Measurements from ENCODE around the gene TLNRD1. TPM values are rescaled to one million over a fixed set of nuclear protein-coding genes. Genes with fewer than 3 reads are reported as not detected.

The TLNRD1 gene
- total and polyA plus RNA-seq, 7 donors = 0.65 to 5.1 (median 2.6) TPM

DNA sequence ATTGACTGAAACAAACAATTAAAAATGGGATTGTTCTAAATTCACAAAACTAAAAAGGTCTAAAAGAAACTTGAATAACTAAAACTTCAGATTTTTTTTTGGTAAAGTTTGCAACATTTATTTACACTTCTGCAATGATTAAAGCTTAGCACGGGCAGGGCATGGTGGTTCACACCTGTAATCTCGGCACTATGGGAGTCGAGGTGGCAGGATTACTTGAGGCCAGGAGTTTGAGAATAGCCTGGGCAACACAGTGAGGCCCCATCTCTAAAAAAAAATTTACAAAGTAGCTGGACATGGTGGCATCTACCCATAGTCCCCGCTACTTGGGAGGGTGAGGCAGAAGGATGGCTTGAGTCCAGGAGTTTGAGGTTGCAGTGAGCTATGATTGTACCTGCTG, 31.6 kb downstream of the TLNRD1 start:
- 88 to 93% (median 89%) methylated on average over 4 of the region's 4 CpGs for WGBS, 3 donors
- ATAC-seq = no peak
- H3K27ac ChIP-seq = no peak overlapping the region

DNA sequence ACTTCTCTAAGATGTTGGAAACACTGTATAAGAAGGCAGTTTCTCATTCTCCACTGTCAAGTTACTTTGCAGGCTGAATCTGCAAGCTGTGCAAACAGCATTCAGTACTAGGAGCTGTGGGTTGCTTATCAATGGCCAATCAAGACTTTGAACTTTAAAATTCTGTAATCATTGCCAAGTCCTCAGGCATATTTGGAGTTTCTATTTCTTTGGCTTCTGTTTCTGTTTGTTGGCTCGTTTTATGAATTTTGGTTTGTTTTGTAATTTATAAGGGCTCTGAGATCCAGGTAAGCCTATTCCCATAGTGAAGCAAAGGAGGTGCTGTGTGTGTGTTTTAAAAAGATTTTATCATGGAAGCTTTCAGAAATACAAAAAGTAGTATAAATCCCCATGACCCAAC, 32.1 kb downstream of the TLNRD1 start:
- no peaks in the 10 kb centered on the region for H3K9me3 ChIP-seq
- H3K4me3 ChIP-seq = no peak overlapping the region
- H3K4me1 ChIP-seq = no peaks in the 10 kb centered on the region
- H3K36me3 ChIP-seq (ENCODE audit: insufficient read depth in 1 of 2, low read depth in 1 of 2) = no peaks in the 10 kb centered on the region
- intact Hi-C loops (cut with DNase I) = no loop called here
- WGBS, 3 donors = 39 to 52% (median 39%) methylated on average over 1 of the region's 1 CpG
- no peak overlapping the region for H3K27ac ChIP-seq
- ATAC-seq (no peak), DNase-seq (no peak)
- no peaks in the 10 kb centered on the region for H3K27me3 ChIP-seq (ENCODE audit: insufficient read depth in 3 of 3, low read length in 2 of 3)
- TF ChIP-seq, protein P1, sequence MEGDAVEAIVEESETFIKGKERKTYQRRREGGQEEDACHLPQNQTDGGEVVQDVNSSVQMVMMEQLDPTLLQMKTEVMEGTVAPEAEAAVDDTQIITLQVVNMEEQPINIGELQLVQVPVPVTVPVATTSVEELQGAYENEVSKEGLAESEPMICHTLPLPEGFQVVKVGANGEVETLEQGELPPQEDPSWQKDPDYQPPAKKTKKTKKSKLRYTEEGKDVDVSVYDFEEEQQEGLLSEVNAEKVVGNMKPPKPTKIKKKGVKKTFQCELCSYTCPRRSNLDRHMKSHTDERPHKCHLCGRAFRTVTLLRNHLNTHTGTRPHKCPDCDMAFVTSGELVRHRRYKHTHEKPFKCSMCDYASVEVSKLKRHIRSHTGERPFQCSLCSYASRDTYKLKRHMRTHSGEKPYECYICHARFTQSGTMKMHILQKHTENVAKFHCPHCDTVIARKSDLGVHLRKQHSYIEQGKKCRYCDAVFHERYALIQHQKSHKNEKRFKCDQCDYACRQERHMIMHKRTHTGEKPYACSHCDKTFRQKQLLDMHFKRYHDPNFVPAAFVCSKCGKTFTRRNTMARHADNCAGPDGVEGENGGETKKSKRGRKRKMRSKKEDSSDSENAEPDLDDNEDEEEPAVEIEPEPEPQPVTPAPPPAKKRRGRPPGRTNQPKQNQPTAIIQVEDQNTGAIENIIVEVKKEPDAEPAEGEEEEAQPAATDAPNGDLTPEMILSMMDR (IDR thresholded peaks at IDR 0.05) = no peak

More for the DNA sequence above, 31.6 kb downstream of the TLNRD1 start:
- DNase-seq = no peak
- TF ChIP-seq, protein P1 (IDR thresholded peaks at IDR 0.05) = no peak
- no peaks in the 10 kb centered on the region for H3K9me3 ChIP-seq
- no peak overlapping the region for H3K4me3 ChIP-seq
- intact Hi-C loops (cut with DNase I) = no loop called here
- H3K4me1 ChIP-seq = no peaks in the 10 kb centered on the region
- H3K27me3 ChIP-seq (ENCODE audit: insufficient read depth in 3 of 3, low read length in 2 of 3) = no peaks in the 10 kb centered on the region
- no peaks in the 10 kb centered on the region for H3K36me3 ChIP-seq (ENCODE audit: insufficient read depth in 1 of 2, low read depth in 1 of 2)

DNA sequence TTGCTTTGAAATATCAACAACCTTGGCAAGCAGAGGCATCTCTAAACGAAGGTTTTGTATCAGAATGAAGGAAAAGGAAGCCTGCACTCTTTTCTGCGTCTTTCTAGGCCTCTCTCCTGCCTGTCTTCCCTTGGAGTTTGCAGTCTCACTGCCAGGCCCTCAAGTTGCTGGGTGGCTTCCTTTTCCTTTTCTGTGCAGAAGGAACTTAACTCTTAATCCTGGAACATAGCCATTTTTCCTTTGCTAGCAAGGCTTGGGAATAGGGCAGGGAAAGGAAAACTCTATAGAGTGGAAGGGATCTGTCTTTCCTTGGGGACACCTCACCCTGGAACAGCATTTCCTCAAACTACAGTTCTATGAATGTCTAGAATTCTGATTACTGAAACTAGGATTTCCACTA, 32.8 kb downstream of the TLNRD1 start:
- no peaks in the 10 kb centered on the region for H3K9me3 ChIP-seq
- H3K36me3 ChIP-seq (ENCODE audit: insufficient read depth in 1 of 2, low read depth in 1 of 2) = no peaks in the 10 kb centered on the region
- H3K27me3 ChIP-seq (ENCODE audit: insufficient read depth in 3 of 3, low read length in 2 of 3) = no peaks in the 10 kb centered on the region
- H3K27ac ChIP-seq = no peak overlapping the region
- WGBS, 3 donors = 38 to 54% (median 42%) methylated on average over 2 of the region's 2 CpGs
- intact Hi-C loops (cut with DNase I) = no loop called here
- H3K4me1 ChIP-seq = no peaks in the 10 kb centered on the region
- no peak overlapping the region for H3K4me3 ChIP-seq
- DNase-seq (no peak), ATAC-seq (no peak)
- TF ChIP-seq, protein P1 (IDR thresholded peaks at IDR 0.05) = no peak

DNA sequence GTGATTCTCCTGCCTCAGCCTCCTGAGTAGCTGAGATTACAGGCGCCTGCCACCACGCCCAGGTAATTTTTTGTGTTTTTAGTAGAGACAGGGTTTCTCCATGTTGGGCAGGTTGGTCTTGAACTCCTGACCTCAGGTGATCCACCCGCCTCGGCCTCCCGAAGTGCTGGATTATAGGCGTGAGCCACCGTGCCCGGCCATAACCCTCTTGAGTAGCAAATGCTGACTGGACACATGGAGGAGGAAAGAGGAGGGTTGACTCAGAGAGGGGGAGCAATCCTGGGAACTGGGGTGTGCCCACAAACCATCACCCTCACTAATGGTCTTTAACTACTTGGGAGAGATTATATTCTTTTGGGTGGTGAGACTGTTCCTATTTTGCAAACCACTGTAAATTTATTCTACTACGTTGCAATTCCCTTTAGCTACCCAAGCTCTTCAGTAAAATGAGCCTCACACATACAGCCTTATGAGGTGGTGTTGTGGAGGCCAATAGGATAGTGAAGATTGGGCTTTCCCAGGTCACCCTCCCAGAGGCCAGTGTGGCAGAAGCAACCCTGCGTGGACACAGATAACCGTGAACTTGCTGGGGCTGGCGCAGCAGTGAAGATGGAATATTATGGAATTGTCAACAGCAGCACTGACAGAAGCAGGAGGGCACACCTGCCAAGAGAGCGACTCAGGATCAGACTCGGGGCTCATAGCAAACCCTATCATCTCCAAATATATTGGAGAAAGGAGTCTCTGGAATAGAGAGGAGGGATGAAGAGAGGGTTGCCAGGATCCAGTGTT, 37.4 kb downstream of the TLNRD1 start:
- no peaks in the 10 kb centered on the region for H3K9me3 ChIP-seq
- ATAC-seq = no peak
- no peaks in the 10 kb centered on the region for H3K36me3 ChIP-seq (ENCODE audit: insufficient read depth in 1 of 2, low read depth in 1 of 2)
- H3K27ac ChIP-seq = no peak overlapping the region
- H3K4me1 ChIP-seq = no peaks in the 10 kb centered on the region
- 93 to 95% (median 94%) methylated on average over 12 to 14 of the region's 14 CpGs for WGBS, 3 donors
- intact Hi-C loops (cut with DNase I) = no loop called here
- no peaks in the 10 kb centered on the region for H3K27me3 ChIP-seq (ENCODE audit: insufficient read depth in 3 of 3, low read length in 2 of 3)
- TF ChIP-seq, protein P1 (IDR thresholded peaks at IDR 0.05) = no peak
- no peak for DNase-seq
- no peak overlapping the region for H3K4me3 ChIP-seq
